ENCODE results near the gene FAM120B.

DNA sequence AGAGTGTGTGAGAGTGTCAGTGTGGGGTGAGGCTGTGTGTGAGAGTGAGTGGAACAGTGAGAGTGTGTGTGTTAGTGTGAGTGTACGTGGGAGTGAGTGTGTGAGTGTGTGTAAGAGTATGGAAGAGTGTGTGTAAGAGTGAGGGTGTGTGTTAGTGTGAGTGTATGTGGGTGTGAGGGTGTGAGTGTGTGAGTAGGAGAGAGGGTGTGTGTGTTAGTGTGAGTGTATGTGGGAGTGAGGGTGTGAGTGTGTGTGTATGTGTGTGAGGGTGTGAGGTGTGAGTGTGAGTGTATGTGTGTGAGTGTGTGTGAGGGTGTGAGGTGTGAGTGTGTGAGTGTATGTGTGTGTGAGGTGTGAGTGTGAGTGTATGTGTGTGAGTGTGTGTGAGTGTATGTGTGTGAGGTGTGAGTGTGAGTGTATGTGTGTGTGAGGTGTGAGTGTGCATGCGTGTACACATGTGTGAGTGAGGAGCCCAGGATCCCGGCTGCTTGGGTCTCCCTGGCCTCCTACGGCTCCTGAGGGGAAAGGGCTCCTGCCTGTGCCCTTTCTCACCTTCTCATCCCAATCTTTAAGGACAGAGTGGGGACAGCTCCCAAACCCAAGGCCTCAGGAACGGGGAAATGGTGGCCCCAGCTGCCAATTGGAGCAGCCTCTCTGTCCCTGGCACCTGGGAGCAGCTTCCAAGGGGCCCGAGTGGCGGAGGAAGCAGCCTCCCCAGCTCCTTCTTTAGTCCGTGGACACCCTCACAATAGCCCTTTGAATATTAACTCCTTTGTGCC is 146.4 kb downstream of the FAM120B start:
- TF ChIP-seq CTCF (IDR thresholded peaks at IDR 0.05 in 2 of 3, conservative IDR thresholded peaks at IDR 0.05 in 1 of 3; ENCODE audit: borderline replicate concordance in 1 of 3, insufficient read depth in 1 of 3, low read depth in 2 of 3, low read length in 2 of 3) (no peak), POLR2AphosphoS5 (IDR thresholded peaks at IDR 0.05; ENCODE audit: low read depth, low read length) (no peak), RAD21 (IDR thresholded peaks at IDR 0.05; ENCODE audit: low read depth) (no peak), CEBPB (IDR thresholded peaks at IDR 0.05; ENCODE audit: low read depth) (no peak), SP1 (IDR thresholded peaks at IDR 0.05; ENCODE audit: low read depth) (no peak), JUND (IDR thresholded peaks at IDR 0.05) (no peak), ZBTB33 (IDR thresholded peaks at IDR 0.05; ENCODE audit: extremely low read depth, insufficient replicate concordance, low read length) (no peak), ZFX (IDR thresholded peaks at IDR 0.05) (no peak)
- TF ChIP-seq, protein P1, sequence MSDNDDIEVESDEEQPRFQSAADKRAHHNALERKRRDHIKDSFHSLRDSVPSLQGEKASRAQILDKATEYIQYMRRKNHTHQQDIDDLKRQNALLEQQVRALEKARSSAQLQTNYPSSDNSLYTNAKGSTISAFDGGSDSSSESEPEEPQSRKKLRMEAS (IDR thresholded peaks at IDR 0.05) = no peak

Measured in HCT116 (cell line).